ENCODE data around the gene NALCN. TPM values are rescaled to one million over a fixed set of nuclear protein-coding genes. Genes with fewer than 3 reads are reported as not detected.

NALCN gene
- total and polyA plus RNA-seq, 2 of the 8 experiments (the other 6 are each of a cell fraction or from before 2014, with no cell fraction given), result 0.26 to 0.54 TPM

- Histone ChIP-seq H2BK20ac (ENCODE audit: low read length) (no peak overlapping the region), H3K9ac (replicated peaks in 1 of 4; ENCODE audit: extremely low read depth in 1 of 4, low read depth in 3 of 4, low read length in 3 of 4) (no peak overlapping the region), H3K23ac (ENCODE audit: insufficient read length) (no peak overlapping the region), H3K4me2 (ENCODE audit: insufficient read depth in 1 of 2, low read depth in 2 of 2, low read length in 2 of 2) (no peak overlapping the region), H3K18ac (ENCODE audit: extremely low read depth, low read length) (no peak overlapping the region), H2BK12ac (ENCODE audit: low read depth, low read length) (no peak overlapping the region), H2BK5ac (ENCODE audit: low read depth, low read length) (no peak overlapping the region), H3K14ac (ENCODE audit: insufficient read length) (no peak overlapping the region), H3K4me1 (replicated peaks in 1 of 4; ENCODE audit: control insufficient read depth in 3 of 4, insufficient read depth in 4 of 4, low read length in 3 of 4) (peaks cover 0 to 5% (median 1%) of the 10 kb centered on the region in 4 experiments; a peak in 2 of 7 replicates), H4K5ac (ENCODE audit: insufficient read length, low read depth, low read length) (no peak overlapping the region), H3K4me3 (ENCODE audit: extremely low read depth in 1 of 4, insufficient read depth in 2 of 4, low read depth in 3 of 4, low read length in 4 of 4) (no peak overlapping the region), H4K8ac (ENCODE audit: extremely low read depth, insufficient read depth, low read length) (no peak overlapping the region), H2AFZ (ENCODE audit: low read length) (no peak overlapping the region), H3K56ac (replicated peaks; ENCODE audit: insufficient read length, low read depth, low read length) (no peak overlapping the region), H3K27me3 (replicated peaks in 1 of 4; ENCODE audit: control insufficient read depth in 3 of 4, extremely low read depth in 1 of 4, insufficient read depth in 3 of 4, low read length in 3 of 4) (no peaks in the 10 kb centered on the region), H3K9me3 (ENCODE audit: insufficient read depth in 2 of 2, low read depth in 1 of 2, low read length in 1 of 2) (no peaks in the 10 kb centered on the region), H2AK5ac (ENCODE audit: low read depth, low read length) (no peak overlapping the region), H4K20me1 (replicated peaks in 1 of 2; ENCODE audit: control insufficient read depth in 1 of 2, insufficient read depth in 2 of 2, low read length in 2 of 2) (no peaks in the 10 kb centered on the region), H3K36me3 (ENCODE audit: control insufficient read depth in 2 of 4, insufficient read depth in 4 of 4, low read length in 3 of 4) (no peaks in the 10 kb centered on the region), H3K23me2 (ENCODE audit: low read depth, low read length) (no peaks in the 10 kb centered on the region), H3K4ac (replicated peaks; ENCODE audit: insufficient read length, low read depth, low read length) (no peak overlapping the region), H3K79me1 (ENCODE audit: low read depth, low read length) (no peaks in the 10 kb centered on the region), H4K91ac (replicated peaks; ENCODE audit: insufficient read length, low read length) (no peak overlapping the region), H3K79me2 (ENCODE audit: control insufficient read depth in 1 of 2, insufficient read depth in 2 of 2, low read length in 2 of 2) (no peaks in the 10 kb centered on the region), H3K27ac (ENCODE audit: low read depth, low read length) (no peak overlapping the region), H2BK15ac (ENCODE audit: low read length) (no peak overlapping the region), H2BK120ac (replicated peaks; ENCODE audit: low read depth, low read length) (no peak overlapping the region)
- WGBS, 2 experiments (ENCODE audit: extremely low coverage in 1 of 2, insufficient coverage in 1 of 2, insufficient read length in 1 of 2, insufficient replicate concordance in 2 of 2, low coverage in 1 of 2, low lambda C conversion rate in 2 of 2, missing lambda C conversion rate in 1 of 2), result 100% methylated on average over 1 of the region's 1 CpG; no CpG with 5 or more reads in 1 of the 2 experiments
- ChIA-PET CTCF (ENCODE audit: partially characterized antibody) (no interaction called here), POLR2A (ENCODE audit: partially characterized antibody) (no interaction called here)
- DNase-seq (ENCODE audit: low read depth in 1 of 2, low spot score in 2 of 2) (no peak), FAIRE-seq (no peak)
- no peak for TF ChIP-seq MAX (IDR thresholded peaks at IDR 0.05)
- TF ChIP-seq EZH2 (IDR thresholded peaks at IDR 0.05; ENCODE audit: low read depth, low read length, severe bottlenecking), result no peak
- TF ChIP-seq HDAC2 (IDR thresholded peaks at IDR 0.05; ENCODE audit: borderline replicate concordance in 1 of 2, low read depth in 2 of 2, low read length in 2 of 2), result no peak
- TF ChIP-seq HDAC6 (IDR thresholded peaks at IDR 0.05; ENCODE audit: low read depth, low read length), result no peak
- no peak for TF ChIP-seq TBP (IDR thresholded peaks at IDR 0.05; ENCODE audit: low read depth, low read length)
- no peak for TF ChIP-seq SAP30 (IDR thresholded peaks at IDR 0.05; ENCODE audit: insufficient read depth, insufficient replicate concordance, low read length)
- TF ChIP-seq CHD2 (IDR thresholded peaks at IDR 0.05; ENCODE audit: low read length), result no peak
- no peak for TF ChIP-seq CREB1 (IDR thresholded peaks at IDR 0.05)
- TF ChIP-seq ATF2 (IDR thresholded peaks at IDR 0.05; ENCODE audit: low read length), result no peak
- TF ChIP-seq ZNF274 (IDR thresholded peaks at IDR 0.05; ENCODE audit: borderline replicate concordance, extremely low read depth, low read length), result no peak
- no peak for TF ChIP-seq YY1 (IDR thresholded peaks at IDR 0.05; ENCODE audit: low read depth, low read length)
- no peak for TF ChIP-seq POLR2AphosphoS5 (IDR thresholded peaks at IDR 0.05; ENCODE audit: low read depth, low read length)
These were observed 9.5 kb downstream of the NALCN start for GRCh38 chr13:101406791-101407190.

All from H1 (cell line).